ENCODE measurements around the gene PM20D1. TPM values are rescaled to one million over a fixed set of nuclear protein-coding genes. Genes with fewer than 3 reads are reported as not detected.

The PM20D1 gene
- polyA plus RNA-seq, 1 of the 3 experiments (the other 2 are of a cell fraction), result not detected

- POLR2A ChIA-PET, result no interaction called here
- H4K20me1 ChIP-seq (ENCODE audit: insufficient read depth), result no peaks in the 10 kb centered on the region
- H3K79me2 ChIP-seq (ENCODE audit: insufficient read depth), result no peaks in the 10 kb centered on the region
- no peaks in the 10 kb centered on the region for H3K9me2 ChIP-seq
- H3K9ac ChIP-seq, result no peak overlapping the region
- no peak overlapping the region for H2AFZ ChIP-seq (ENCODE audit: low read depth)
- CTCF ChIA-PET, result interaction anchor here (0.9 to 1.3 kb wide), 3 partner anchors 9 to 175 kb away, joined by 4 to 5 read pairs (median 5); no protein-coding TSS in a partner anchor
- no peak overlapping the region for H3K27ac ChIP-seq (ENCODE audit: low read depth in 2 of 2, low read length in 1 of 2)
- no peaks in the 10 kb centered on the region for H3F3A ChIP-seq (replicated peaks; ENCODE audit: insufficient read depth)
- DNase-seq, result no peak
- over 99% methylated on average over 8 of the region's 8 CpGs for WGBS (ENCODE audit: low lambda C conversion rate)
- peaks cover 0 to 28% of the 10 kb centered on the region in 2 experiments for H3K36me3 ChIP-seq (replicated peaks in 1 of 2; ENCODE audit: control insufficient read depth in 1 of 2, insufficient read depth in 2 of 2, low read length in 1 of 2)
- no peaks in the 10 kb centered on the region for H3K27me3 ChIP-seq (ENCODE audit: insufficient read depth)
- no peak overlapping the region for H3K4me3 ChIP-seq (ENCODE audit: low read depth in 2 of 2, low read length in 1 of 2)
- no peak overlapping the region for H3K4me2 ChIP-seq
- no peak for TF ChIP-seq IRF3 (IDR thresholded peaks at IDR 0.05; ENCODE audit: low read depth, low read length)
- TF ChIP-seq GABPA (IDR thresholded peaks at IDR 0.05; ENCODE audit: low read depth), result no peak
- H3K4me1 ChIP-seq (ENCODE audit: control insufficient read depth in 1 of 2, insufficient read depth in 2 of 2, low read depth in 1 of 2, low read length in 1 of 2), result peaks cover 0 to 1% of the 10 kb centered on the region in 2 experiments; a peak in 1 of 4 replicates
- H3K9me3 ChIP-seq, result no peaks in the 10 kb centered on the region
Measured at GRCh38 chr1:205802060-205802459, 47.9 kb downstream of the PM20D1 start.

- Histone ChIP-seq H3K27me3 (ENCODE audit: insufficient read depth) (no peaks in the 10 kb centered on the region), H4K20me1 (ENCODE audit: insufficient read depth) (no peaks in the 10 kb centered on the region), H3K9ac (no peak overlapping the region), H2AFZ (ENCODE audit: low read depth) (no peak overlapping the region), H3F3A (replicated peaks; ENCODE audit: insufficient read depth) (no peaks in the 10 kb centered on the region), H3K79me2 (ENCODE audit: insufficient read depth) (no peaks in the 10 kb centered on the region), H3K4me2 (no peak overlapping the region), H3K27ac (ENCODE audit: low read depth in 2 of 2, low read length in 1 of 2) (no peak overlapping the region), H3K9me2 (no peaks in the 10 kb centered on the region), H3K36me3 (replicated peaks in 1 of 2; ENCODE audit: control insufficient read depth in 1 of 2, insufficient read depth in 2 of 2, low read length in 1 of 2) (peaks cover 0 to 31% of the 10 kb centered on the region in 2 experiments), H3K9me3 (no peaks in the 10 kb centered on the region), H3K4me3 (ENCODE audit: low read depth in 2 of 2, low read length in 1 of 2) (no peak overlapping the region), H3K4me1 (ENCODE audit: control insufficient read depth in 1 of 2, insufficient read depth in 2 of 2, low read depth in 1 of 2, low read length in 1 of 2) (no peaks in the 10 kb centered on the region; a peak in 1 of 4 replicates)
- WGBS (ENCODE audit: low lambda C conversion rate), result 98% methylated on average over 6 of the region's 7 CpGs
- TF ChIP-seq MXI1 (IDR thresholded peaks at IDR 0.05; ENCODE audit: low read depth, low read length), result no peak
- ChIA-PET POLR2A (no interaction called here), CTCF (interaction anchor here (0.9 to 1.6 kb wide), 5 partner anchors 8 to 176 kb away, joined by 4 to 5 read pairs (median 4); no protein-coding TSS in a partner anchor)
- no peak for DNase-seq
Measured at GRCh38 chr1:205800981-205801703, 48.8 kb downstream of the PM20D1 start.

GRCh38 chr1:205800427-205800826, 49.5 kb downstream of the PM20D1 start:
- Histone ChIP-seq H3K4me3 (ENCODE audit: low read depth in 2 of 2, low read length in 1 of 2) (no peak overlapping the region), H3K4me1 (ENCODE audit: control insufficient read depth in 1 of 2, insufficient read depth in 2 of 2, low read depth in 1 of 2, low read length in 1 of 2) (no peaks in the 10 kb centered on the region; a peak in 1 of 4 replicates), H3K79me2 (ENCODE audit: insufficient read depth) (no peaks in the 10 kb centered on the region), H3K36me3 (replicated peaks in 1 of 2; ENCODE audit: control insufficient read depth in 1 of 2, insufficient read depth in 2 of 2, low read length in 1 of 2) (peaks cover 0 to 33% of the 10 kb centered on the region in 2 experiments), H3K27ac (ENCODE audit: low read depth in 2 of 2, low read length in 1 of 2) (no peak overlapping the region), H3K9me3 (no peaks in the 10 kb centered on the region), H3K4me2 (no peak overlapping the region), H3K27me3 (ENCODE audit: insufficient read depth) (no peaks in the 10 kb centered on the region), H3K9me2 (no peaks in the 10 kb centered on the region), H4K20me1 (ENCODE audit: insufficient read depth) (no peaks in the 10 kb centered on the region), H3K9ac (no peak overlapping the region), H3F3A (replicated peaks; ENCODE audit: insufficient read depth) (no peaks in the 10 kb centered on the region), H2AFZ (ENCODE audit: low read depth) (no peak overlapping the region)
- CTCF ChIA-PET, result interaction anchor here (1.0 to 1.6 kb wide), 3 partner anchors 8 to 177 kb away, joined by 4 to 11 read pairs (median 4); no protein-coding TSS in a partner anchor
- WGBS (ENCODE audit: low lambda C conversion rate), result 98% methylated on average over 5 of the region's 7 CpGs
- no peak for DNase-seq
- POLR2A ChIA-PET, result no interaction called here
- no peak for TF ChIP-seq REST (IDR thresholded peaks at IDR 0.05; ENCODE audit: low read depth, low read length)
- TF ChIP-seq MXI1 (IDR thresholded peaks at IDR 0.05; ENCODE audit: low read depth, low read length), result no peak
- no peak for TF ChIP-seq RXRA (IDR thresholded peaks at IDR 0.05; ENCODE audit: borderline replicate concordance, low read depth)
- no peak for TF ChIP-seq USF2 (IDR thresholded peaks at IDR 0.05; ENCODE audit: borderline replicate concordance, low read depth, low read length)
- no peak for TF ChIP-seq MAX (IDR thresholded peaks at IDR 0.05; ENCODE audit: low read depth)
- no peak for TF ChIP-seq GATA2 (CRISPR knock-in tag; IDR thresholded peaks at IDR 0.05)
- TF ChIP-seq TEAD4 (IDR thresholded peaks at IDR 0.05; ENCODE audit: borderline replicate concordance, insufficient read depth), result no peak
- no peak for TF ChIP-seq RAD21 (IDR thresholded peaks at IDR 0.05; ENCODE audit: low read length)
- TF ChIP-seq FOXJ3 (CRISPR knock-in tag; IDR thresholded peaks at IDR 0.05), result no peak
- no peak for TF ChIP-seq MEF2A (IDR thresholded peaks at IDR 0.05; ENCODE audit: borderline replicate concordance, low read depth)
- TF ChIP-seq RFX5 (IDR thresholded peaks at IDR 0.05; ENCODE audit: low read length), result no peak
- no peak for TF ChIP-seq SIN3A (IDR thresholded peaks at IDR 0.05; ENCODE audit: borderline replicate concordance, low read depth, low read length)
